ENCODE data around the gene SSH2.

The SSH2 gene

GRCh38 chr17:29584452-29585079 lies 345.5 kb downstream of the SSH2 start:
- DNase-seq = no peak

- DNase-seq = no peak
Measured at GRCh38 chr17:29583324-29584248, 346.4 kb downstream of the SSH2 start.

GRCh38 chr17:29582772-29583171 lies 347.3 kb downstream of the SSH2 start:
- no peak for DNase-seq

- DNase-seq = no peak
Measured at GRCh38 chr17:29582254-29582765, 347.7 kb downstream of the SSH2 start.

- DNase-seq = no peak
Measured at GRCh38 chr17:29581583-29582253, 348.3 kb downstream of the SSH2 start.

GRCh38 chr17:29579866-29580771 lies 349.9 kb downstream of the SSH2 start:
- peak; percentile 41 for DNase-seq

GRCh38 chr17:29578626-29579485 lies 351.2 kb downstream of the SSH2 start:
- no peak for DNase-seq

- no peak for DNase-seq
Measured at GRCh38 chr17:29577385-29578211, 352.4 kb downstream of the SSH2 start.

GRCh38 chr17:29577001-29577370 lies 353.0 kb downstream of the SSH2 start:
- DNase-seq = no peak

- DNase-seq = no peak
Measured at GRCh38 chr17:29576214-29577000, 353.6 kb downstream of the SSH2 start.

Data from activated gamma-delta T cell (primary cell).